H54 (cell line): ENCODE data around the gene ZNF728.
"Not testable (repeated sequence)": the region's sequence is repeated elsewhere in the genome, so short reads cannot be mapped to it uniquely, and the experiment has no call there.

Experiments
- DNase-seq: peaks from one replicate; pipeline ENCODE4 v3.0.0; 2011; ENCODE audit warnings: low spot score, mixed read lengths; ENCODE audit not compliant: insufficient read length
- FAIRE-seq: peaks from 3 replicates; lab custom pipeline; 2011; peaks lifted over from hg19 to GRCh38; lab: Jason Lieb, UNC
- POLR2A ChIP-seq: IDR thresholded peaks from 2 replicates; pipeline ENCODE4 v1.6.1; 2011; ENCODE audit warnings: low read depth, mild to moderate bottlenecking, low read length

ZNF728 gene

GRCh38 chr19:23002690-23003422 is at the start of gene ZNF728:
TSS of gene ZNF728 (minus strand) at chr19:23003176. CDS start at chr19:23003030, 146 bp downstream.
- FAIRE-seq, result no peak
- DNase-seq, result no peak
- no peak for TF ChIP-seq POLR2A

- no peak for TF ChIP-seq POLR2A
- DNase-seq, result no peak
- FAIRE-seq, result no peak
Measured at GRCh38 chr19:23052349-23052748, 49.4 kb upstream of the ZNF728 start.

- DNase-seq (no peak), FAIRE-seq (no peak)
- TF ChIP-seq POLR2A, result no peak
Measured at GRCh38 chr19:23049256-23049655, 46.3 kb upstream of the ZNF728 start.

GRCh38 chr19:23046743-23047142 is 43.8 kb upstream of the ZNF728 start:
- no peak for TF ChIP-seq POLR2A
- no peak for DNase-seq
- no peak for FAIRE-seq

GRCh38 chr19:23033721-23034120 is 30.7 kb upstream of the ZNF728 start:
- TF ChIP-seq POLR2A, result no peak
- no peak for FAIRE-seq

GRCh38 chr19:23015660-23016059 is 12.7 kb upstream of the ZNF728 start:
- no peak for DNase-seq
- no peak for TF ChIP-seq POLR2A
- FAIRE-seq, result no peak

More at GRCh38 chr19:23033721-23034120, 30.7 kb upstream of the ZNF728 start:
- DNase-seq, result no peak

GRCh38 chr19:22994957-22995356 is 8.0 kb downstream of the ZNF728 start:
- FAIRE-seq, DNase-seq: not testable (repeated sequence)

GRCh38 chr19:22976248-22976647 is 26.7 kb downstream of the ZNF728 start:
- DNase-seq, result no peak
- FAIRE-seq, result no peak
- TF ChIP-seq POLR2A, result no peak

GRCh38 chr19:22975546-22976136 is 27.3 kb downstream of the ZNF728 start:
- not testable (repeated sequence) for DNase-seq, FAIRE-seq

GRCh38 chr19:22945560-22945959 is 57.4 kb downstream of the ZNF728 start:
- FAIRE-seq (no peak), DNase-seq (no peak)
- TF ChIP-seq POLR2A, result no peak

GRCh38 chr19:22935151-22935550 is 67.8 kb downstream of the ZNF728 start:
- TF ChIP-seq POLR2A, result no peak
- no peak for FAIRE-seq
- DNase-seq, result no peak

GRCh38 chr19:22927576-22927975 is 75.4 kb downstream of the ZNF728 start:
- FAIRE-seq, DNase-seq: not testable (repeated sequence)

GRCh38 chr19:22925181-22925580 is 77.8 kb downstream of the ZNF728 start:
- DNase-seq, FAIRE-seq: not testable (repeated sequence)
